MM.1S (cell line): Measurements from ENCODE around the gene GJB4.

Source experiments
- EZH2 ChIP-seq: fragments of 300-600 bp; sonication (generic); optimal IDR thresholded peaks from 2 replicates; pipeline ENCODE3; 2017; ENCODE audit warnings: low read depth, mild to moderate bottlenecking, antibody characterized with exemption, low read length, mixed read lengths
- TF ChIP-seq, protein P1 (sequence below): fragments of 300-600 bp; sonication (generic); IDR thresholded peaks from 2 replicates; pipeline ENCODE4 v1.5.1; 2016; ENCODE audit warnings: antibody characterized with exemption, low read length, mixed read lengths

DNA sequence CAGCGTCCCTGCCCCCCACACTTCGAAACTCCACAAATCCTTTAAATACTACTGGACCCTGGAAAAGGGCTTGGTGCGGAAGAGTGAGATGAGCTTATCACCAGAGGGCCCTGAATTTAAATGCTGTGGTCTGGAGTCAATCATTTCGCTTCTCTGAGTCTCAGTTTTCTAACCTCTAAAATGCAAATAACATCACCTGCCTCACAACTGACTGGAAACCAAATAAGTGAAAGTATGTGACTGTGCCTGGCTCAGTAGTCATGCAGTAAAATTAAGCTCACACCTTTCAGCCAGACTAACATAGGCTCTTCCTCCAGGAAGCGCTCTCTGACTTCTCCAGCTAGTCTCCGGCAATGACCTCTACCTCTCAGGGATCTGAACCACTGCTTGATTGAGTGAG lies 37.5 kb downstream of the GJB4 start:
- TF ChIP-seq, protein P1, sequence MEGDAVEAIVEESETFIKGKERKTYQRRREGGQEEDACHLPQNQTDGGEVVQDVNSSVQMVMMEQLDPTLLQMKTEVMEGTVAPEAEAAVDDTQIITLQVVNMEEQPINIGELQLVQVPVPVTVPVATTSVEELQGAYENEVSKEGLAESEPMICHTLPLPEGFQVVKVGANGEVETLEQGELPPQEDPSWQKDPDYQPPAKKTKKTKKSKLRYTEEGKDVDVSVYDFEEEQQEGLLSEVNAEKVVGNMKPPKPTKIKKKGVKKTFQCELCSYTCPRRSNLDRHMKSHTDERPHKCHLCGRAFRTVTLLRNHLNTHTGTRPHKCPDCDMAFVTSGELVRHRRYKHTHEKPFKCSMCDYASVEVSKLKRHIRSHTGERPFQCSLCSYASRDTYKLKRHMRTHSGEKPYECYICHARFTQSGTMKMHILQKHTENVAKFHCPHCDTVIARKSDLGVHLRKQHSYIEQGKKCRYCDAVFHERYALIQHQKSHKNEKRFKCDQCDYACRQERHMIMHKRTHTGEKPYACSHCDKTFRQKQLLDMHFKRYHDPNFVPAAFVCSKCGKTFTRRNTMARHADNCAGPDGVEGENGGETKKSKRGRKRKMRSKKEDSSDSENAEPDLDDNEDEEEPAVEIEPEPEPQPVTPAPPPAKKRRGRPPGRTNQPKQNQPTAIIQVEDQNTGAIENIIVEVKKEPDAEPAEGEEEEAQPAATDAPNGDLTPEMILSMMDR, result no peak
- TF ChIP-seq EZH2, result no peak
